Measurements from ENCODE around the gene TRIM56.
"Not testable (repeated sequence)": the region's sequence is repeated elsewhere in the genome, so short reads cannot be mapped to it uniquely, and the experiment has no call there.

The TRIM56 gene

DNA sequence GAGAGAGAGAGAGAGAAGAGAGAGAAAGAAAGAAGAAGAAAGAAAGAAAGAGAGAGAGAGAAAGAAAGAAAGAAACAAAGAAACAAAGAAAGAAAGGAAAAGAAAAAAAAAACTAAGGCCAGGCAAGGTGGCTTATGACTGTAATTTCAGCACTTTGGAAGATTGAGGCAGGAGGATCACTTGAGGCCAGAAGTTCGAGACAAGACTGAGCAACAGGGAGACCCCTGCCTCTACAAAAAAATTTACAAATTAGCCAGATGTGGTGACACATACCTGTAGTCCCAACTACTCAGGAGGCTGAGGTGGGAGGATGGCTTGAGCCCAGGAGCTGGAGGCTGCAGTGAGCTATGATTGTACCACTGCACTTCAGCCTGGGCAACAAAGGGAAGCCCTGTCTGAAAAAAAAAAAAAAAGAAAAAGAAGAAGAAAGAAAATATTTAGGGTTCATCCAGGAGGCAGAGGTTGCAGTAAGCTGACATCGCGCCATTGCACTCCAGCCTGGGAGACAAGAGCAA lies 44.4 kb downstream of the TRIM56 start:
- no peak for DNase-seq (ENCODE audit: low read depth in 4 of 4, low spot score in 1 of 4)

DNA sequence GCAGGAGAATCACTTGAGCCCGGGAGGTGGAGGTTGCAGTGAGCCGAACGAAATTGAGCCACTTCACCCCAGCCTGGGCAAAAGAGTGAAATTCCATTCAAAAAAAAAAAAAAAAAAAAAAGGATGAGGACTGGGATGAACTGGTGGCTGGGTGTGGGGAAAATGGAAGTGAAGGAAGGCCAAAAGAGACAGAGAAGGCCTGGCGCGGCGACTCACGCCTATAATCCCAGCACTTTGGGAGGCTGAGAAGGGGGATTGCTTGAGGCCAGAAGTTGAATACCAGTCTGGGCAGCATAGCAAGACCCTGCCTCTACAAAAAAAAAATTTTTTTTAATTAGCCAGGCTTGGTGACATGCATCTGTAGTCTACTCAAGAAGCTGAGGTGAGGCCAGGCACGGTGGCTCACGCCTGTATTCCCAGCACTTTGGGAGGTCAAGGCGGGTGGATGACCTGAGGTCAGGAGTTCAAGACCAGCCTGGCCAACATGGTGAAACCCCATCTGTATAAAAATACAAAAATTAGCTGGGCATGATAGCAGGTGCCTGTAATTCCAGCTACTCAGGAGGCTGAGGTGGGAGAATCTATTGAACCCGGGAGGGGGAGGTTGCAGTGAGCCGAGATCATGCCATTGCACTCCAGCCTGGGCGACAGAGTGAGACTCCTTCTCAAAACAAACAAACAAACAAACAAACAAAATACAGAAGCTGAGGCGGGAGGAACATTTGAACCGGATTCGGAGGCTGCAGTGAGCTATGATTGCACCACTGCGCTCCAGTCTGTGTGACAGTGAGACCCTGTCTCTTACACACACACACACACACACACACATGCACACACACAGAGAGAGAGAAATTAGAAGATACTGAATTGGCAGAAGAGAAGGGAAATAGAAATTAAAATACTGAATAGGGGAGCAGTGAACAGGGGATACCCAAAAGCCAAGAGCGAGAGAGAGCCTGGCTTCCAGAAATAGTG lies 47.6 kb downstream of the TRIM56 start:
- DNase-seq (ENCODE audit: low read depth in 4 of 4, low spot score in 1 of 4), result not testable (repeated sequence)

DNA sequence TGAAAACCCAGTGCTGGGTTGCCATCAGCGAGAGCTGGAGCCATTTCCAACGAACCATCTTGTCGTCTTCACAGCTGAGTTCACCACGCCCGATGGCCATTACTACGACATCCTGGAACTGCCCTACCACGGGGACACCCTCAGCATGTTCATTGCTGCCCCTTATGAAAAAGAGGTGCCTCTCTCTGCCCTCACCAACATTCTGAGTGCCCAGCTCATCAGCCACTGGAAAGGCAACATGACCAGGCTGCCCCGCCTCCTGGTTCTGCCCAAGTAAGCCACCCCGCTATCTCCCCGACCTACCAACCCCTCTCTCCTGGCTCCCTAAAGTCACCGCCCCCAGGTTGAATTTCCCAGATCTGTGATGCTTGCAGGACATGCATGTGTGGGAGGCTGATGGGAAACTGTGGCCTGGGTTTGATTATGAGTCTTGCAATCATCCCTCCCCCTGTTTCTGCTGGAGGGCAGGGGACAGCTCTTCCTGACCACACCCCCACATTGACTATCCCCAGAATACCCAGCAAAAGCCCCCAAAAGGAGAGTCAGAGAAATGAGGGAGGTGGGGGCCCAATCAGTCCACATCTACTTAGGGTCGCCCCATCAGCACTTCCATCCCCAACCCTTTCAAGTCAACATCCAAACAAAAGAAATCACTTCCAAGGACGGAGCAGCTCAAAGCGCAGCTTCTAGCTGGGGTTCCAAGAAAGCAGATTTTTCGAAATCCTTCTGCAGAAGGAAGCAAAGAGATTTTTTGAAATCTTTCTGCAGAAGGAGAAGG lies 48.5 kb downstream of the TRIM56 start:
- no peak for DNase-seq (ENCODE audit: low read depth in 4 of 4, low spot score in 1 of 4)

DNA sequence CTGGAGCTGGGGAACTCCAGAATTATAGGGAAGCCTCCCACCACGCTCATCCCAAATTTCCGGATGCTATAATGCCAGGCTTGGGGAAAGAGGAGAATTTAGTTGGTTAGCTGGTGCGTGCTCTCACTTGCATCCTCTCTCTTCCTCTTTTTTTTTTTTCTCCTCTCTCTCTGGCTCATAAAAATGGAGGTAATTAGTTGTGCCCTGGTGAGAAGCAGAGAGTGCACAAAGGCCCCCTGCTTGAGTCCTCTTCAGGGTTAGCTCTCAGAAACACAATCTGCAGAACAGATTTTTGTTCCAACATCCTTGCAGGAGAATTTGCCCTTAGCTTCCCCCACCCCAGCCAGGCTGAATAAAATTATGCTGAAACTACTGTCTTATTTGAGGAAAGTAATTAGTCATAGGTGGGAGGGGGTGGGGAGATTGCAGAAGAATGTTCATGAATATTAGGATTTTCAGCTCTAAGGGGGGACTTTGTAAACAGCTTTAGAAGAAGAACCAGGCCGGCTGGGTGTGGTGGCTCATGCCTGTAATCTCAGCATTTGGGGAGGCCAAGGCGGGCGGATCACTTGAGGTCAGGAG lies 49.2 kb downstream of the TRIM56 start:
- no peak for DNase-seq (ENCODE audit: low read depth in 4 of 4, low spot score in 1 of 4)

DNA sequence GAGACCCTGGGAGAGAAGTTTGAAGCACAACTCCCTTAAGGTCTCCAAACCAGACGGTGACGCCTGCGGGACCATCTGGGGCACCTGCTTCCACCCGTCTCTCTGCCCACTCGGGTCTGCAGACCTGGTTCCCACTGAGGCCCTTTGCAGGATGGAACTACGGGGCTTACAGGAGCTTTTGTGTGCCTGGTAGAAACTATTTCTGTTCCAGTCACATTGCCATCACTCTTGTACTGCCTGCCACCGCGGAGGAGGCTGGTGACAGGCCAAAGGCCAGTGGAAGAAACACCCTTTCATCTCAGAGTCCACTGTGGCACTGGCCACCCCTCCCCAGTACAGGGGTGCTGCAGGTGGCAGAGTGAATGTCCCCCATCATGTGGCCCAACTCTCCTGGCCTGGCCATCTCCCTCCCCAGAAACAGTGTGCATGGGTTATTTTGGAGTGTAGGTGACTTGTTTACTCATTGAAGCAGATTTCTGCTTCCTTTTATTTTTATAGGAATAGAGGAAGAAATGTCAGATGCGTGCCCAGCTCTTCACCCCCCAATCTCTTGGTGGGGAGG lies 52.5 kb downstream of the TRIM56 start:
- no peak for DNase-seq (ENCODE audit: low read depth in 4 of 4, low spot score in 1 of 4)

DNA sequence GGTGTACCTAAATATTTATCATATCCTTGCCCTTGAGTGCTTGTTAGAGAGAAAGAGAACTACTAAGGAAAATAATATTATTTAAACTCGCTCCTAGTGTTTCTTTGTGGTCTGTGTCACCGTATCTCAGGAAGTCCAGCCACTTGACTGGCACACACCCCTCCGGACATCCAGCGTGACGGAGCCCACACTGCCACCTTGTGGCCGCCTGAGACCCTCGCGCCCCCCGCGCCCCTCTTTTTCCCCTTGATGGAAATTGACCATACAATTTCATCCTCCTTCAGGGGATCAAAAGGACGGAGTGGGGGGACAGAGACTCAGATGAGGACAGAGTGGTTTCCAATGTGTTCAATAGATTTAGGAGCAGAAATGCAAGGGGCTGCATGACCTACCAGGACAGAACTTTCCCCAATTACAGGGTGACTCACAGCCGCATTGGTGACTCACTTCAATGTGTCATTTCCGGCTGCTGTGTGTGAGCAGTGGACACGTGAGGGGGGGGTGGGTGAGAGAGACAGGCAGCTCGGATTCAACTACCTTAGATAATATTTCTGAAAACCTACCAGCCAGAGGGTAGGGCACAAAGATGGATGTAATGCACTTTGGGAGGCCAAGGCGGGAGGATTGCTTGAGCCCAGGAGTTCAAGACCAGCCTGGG lies 53.1 kb downstream of the TRIM56 start:
- DNase-seq (ENCODE audit: low read depth in 4 of 4, low spot score in 1 of 4), result peak; percentile 56 to 88 (median 70)

DNA sequence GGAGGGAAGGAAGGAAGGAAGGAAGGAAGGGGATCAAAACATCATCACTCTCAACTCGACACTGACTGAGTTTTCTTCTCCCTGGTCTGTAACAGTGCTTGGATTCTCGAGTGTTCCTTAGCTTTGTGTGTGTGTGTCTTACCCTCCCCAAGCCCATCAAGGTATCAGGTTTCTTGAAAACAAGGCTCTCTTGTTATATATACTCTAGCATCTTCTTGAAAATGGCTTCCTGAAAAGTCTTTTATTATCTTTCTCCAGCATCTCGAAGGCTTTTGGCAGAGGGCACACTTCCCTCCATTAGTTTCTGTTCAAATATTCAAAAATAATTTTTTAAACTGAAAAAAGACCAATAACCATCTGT lies 55.0 kb downstream of the TRIM56 start:
- no peak for DNase-seq (ENCODE audit: low read depth in 4 of 4, low spot score in 1 of 4)

DNA sequence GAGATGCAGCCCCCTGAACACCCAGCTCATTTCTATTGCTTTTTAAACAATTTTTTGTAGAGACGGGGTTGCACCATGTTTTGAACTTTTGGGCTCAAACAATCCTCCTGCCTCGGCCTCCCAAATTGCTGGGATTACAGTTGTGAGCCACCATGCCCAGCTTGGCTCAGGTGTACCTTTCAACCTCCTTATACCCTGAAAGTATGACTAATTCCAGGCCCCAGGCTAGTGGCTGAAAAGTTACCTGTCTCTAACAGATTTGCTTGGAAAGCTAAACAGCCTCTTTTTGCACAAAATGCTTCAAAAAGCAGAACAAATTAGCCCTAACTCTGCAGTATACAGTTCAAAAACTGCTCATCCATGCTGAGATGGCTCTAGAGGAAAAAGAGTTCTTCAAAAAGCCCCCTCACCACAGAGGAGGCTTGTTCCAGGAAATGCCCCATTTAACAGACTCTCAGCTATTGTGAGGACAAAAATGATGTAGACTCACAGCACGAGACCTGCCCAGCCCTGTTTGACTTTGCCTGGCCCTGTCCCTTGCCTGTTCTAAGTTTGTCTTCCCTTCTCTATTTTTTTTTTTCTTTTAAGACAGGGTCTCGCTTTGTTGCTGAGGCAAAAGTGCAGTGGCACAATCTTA lies 55.6 kb downstream of the TRIM56 start:
- no peak for DNase-seq (ENCODE audit: low read depth in 4 of 4, low spot score in 1 of 4)
